Stimulated activated CD8-positive, alpha-beta memory T cell treated with anti-CD3 and anti-CD28 coated beads, Interleukin-7, amount 100 ng/mL, for 48 hours (primary cell): ENCODE measurements around the gene NEUROG3.

Experiments used
- DNase-seq, 2 donors: peaks; one replicate each; pipeline ENCODE4 v3.0.0-alpha.2; 2020; ENCODE audit warnings: low read depth in 1 of 2; ENCODE audit errors: extremely low read depth in 1 of 2

Gene NEUROG3, protein sequence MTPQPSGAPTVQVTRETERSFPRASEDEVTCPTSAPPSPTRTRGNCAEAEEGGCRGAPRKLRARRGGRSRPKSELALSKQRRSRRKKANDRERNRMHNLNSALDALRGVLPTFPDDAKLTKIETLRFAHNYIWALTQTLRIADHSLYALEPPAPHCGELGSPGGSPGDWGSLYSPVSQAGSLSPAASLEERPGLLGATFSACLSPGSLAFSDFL

DNA sequence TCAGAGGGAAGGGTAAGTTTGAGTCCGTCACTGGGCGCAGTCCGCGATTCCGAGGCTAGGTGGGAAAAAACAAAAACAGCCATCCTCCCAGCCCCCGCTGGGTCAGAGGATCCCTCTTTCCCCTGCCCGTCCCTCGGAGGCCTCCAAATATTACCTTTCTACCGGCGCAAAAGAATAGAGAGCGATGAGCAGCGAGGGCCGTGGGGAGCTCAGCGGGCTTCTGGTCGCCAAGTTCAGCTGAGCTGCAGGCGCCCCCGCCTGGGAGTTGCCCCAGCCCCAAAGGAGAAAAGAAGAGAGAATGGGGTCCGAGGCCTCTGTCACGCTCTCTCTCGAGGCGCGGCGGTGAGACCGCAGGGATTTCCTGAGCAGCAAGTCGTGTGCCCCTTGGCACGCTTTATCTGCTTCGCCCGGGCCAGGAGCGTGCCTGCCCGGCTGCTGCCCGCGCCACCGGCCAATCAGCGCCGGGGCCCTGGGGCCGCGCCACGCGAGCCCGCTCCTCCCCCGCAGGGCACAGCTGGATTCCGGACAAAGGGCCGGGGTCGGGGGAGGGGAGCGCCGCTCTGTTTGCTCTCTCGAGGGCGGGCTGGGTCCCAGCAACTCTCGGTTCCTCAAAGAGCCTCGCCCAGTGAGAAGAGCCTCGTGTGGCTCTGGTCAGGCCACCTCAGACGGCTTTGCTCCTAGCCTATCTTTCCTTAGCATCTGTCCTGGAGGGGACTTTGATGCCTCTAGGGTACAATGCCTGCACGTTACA is at the start of gene NEUROG3:
Gene NEUROG3, minus strand, starts transcription at position 367 of the 751 bp plus-strand sequence. CDS start 379 bp downstream, outside the sequence.
- DNase-seq: no peak

DNA sequence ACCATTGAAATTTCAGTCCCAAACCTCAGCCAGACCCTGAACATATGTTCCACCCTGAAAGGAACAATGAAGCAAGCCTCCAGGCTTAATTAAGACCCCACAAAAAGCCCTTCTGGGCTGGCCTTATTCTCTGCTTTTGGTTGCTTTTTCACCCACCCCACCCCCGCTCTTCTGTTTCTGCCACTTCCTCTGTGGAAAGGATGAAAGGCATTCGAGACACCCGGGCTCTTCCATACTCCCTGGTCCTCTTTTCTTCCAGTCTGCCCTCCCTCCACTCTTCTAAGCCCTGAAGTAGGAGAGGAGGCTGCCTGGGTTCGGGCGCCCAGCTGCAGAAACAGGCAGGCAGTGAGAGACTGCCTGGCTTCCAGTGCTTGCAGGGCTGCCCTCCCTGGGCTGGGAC is 47.4 kb upstream of the NEUROG3 start:
- no peak for DNase-seq

DNA sequence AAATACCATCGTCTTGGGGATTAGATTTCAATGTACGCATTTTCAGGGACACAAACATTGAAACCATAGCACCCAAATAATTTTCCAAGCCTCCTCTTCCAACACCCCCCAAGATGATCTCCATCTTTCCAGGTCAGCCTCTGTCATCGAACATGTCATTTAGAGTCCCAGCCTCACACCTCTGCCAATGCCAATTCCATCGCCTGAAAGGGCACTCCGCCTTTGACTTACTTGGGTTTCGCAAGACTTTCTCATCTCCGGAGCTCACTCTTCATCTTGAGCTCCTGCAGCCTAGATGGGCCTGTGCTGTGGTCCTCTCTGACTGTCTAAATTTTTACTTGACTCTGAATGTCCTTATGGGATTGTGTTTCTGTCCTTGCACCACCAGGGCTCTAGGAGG is 46.4 kb upstream of the NEUROG3 start:
- no peak for DNase-seq

DNA sequence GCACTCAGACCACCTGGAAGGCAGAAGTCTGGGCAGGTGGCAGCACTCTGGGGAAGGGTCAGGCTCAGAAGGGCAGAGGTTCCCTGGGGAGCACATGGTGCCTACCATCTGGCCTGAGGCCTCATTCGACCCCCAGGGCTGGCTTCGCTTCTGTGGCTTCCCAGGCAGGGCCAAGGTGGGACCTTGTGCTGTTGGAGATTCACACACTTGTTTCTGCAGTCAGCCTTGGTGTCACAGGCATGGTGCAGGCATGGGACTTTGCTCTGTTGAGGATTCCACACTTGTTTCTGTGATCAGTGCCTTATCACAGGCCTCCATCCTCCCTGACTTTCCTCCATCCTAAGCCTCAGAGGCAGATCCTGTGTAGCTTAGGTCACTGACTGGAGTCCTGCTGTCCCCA is 45.5 kb upstream of the NEUROG3 start:
- DNase-seq: no peak

DNA sequence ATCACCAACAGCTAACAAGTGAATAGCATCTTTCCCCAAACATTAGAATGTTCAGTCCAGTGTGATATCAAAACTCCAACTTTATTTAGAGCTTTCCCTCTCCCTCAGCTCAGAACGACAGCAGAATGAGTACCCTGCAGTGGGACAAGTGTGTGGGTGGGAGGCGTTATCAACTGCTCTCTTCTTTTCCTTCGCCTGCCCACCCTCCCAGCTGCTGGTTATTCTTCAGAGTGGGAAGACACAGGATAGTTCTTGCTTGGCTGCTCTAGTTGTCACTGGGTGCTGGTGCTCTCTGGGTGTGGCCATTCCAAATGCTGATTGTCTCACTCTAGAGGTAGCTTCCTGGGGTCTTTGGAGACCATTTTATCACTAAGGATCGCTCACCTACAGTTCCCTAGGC is 43.1 kb upstream of the NEUROG3 start:
- no peak for DNase-seq

DNA sequence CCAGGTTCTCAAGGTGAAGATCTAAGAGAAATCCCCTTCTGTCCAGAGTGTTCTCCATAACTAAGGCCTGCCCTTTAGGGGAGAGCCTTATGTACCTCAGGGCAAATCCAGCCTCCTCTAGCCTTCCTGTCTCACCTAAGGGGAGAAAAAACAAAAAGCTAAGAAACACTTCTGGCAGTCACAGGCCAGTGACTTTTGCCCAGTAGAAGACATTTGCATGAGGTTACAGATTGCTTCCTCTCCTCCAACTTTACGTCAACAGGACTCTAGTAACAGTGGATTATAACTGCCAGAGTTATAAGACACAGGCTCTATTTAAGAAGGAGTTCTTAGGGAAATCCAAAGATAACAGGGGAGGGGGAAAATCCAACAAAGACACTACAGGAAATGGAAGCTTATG is 40.9 kb upstream of the NEUROG3 start:
- no peak for DNase-seq

DNA sequence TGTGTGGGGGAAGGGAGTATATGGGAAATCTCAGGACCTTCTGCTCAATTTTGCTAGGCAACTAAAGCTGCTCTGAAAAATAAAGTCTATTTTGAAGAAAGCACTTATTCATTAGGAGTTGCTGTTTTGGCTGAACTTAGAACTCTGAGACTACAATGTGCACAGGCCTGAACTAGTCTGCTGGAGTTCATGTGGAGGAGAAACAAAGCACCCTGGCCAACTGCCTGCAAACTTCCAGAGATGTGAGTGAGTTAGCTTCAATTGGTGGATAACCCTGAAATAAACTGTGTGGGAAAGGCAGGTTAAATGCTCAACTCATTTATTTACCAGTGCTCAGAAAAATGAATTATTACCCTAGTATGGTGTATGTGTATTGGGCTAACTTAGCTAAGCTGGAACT is 39.5 kb upstream of the NEUROG3 start:
- no peak for DNase-seq

DNA sequence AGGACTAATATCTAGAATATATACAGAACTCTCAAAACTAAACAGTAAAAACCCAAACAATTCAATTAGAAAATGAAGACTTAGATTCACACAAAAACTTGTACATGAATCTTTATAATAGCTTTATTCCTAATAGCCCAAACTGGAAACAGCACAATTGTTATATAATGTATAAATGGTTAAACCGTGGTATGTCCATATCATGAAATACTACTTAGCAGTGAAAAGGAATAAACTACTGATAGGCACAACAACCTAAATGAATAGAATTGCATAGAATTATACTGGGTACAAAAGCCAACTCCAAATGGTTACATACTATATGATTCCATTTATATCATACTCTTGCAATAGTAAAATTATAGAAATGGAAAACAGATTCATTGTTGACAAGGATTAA is 35.9 kb upstream of the NEUROG3 start:
- no peak for DNase-seq

DNA sequence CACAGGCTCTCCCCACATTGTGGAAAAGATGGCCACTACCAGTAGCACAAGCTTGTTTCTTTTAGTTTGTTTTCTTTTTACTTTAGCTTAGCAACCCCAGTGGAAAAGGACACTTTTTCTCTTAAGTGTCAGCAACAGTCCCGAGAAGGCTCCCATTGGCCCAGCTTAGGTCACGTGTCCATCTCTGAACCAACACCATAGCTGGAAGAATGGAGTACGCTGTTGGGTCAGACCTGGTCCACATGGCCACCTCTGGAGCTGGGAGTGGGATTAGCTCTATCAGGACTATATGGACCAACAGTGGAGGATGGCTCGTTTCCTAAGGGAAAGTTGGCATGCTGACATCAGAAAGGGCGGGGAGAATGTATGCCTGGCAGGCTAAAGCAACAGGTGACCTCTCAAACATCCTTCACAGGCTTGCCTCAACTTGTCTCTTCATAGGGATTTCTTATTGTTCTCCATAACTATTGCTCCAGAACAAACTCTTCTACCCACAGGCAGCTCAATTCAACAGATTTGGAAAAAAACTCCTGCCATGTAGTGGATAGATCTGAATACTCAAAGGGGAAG is 27.6 kb upstream of the NEUROG3 start:
- no peak for DNase-seq

DNA sequence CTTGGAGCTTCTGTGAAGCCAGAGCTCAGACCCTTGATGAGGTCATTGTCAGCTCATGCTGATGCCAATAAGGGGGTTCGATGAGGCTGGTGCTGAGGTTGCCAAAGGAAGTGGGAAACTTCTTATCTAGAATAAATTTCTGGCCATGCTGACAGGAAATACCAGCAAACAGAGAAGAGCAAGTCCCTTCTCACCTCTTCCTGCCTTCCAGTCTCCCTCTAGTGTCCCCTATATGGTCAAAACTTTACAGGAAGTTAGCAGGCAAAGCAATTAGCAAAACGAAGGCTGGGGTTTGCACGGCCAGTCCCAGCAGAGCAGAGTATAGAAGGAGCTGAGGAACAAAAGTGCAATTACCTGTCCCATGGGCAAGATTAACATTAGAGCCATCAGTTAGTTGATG is 15.1 kb upstream of the NEUROG3 start:
- DNase-seq: no peak

DNA sequence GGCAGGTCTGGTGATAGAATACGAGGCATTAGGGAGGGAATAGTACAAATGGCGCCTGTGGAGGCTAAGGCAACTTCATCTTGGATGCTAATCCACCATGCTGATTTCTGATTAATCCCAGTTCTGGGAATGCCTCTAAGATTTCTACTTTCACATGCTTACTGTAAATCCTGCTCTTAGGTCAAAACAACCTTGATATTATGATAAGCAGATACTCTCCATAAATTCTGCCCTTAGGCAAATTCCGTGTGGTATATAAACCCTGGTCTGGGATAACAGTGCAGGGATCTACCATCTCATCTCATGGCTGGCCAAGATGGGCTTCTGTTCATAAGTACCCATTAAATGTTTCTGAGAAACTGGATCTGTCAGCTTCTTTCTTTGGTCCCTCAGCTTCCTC is 11.4 kb upstream of the NEUROG3 start:
- no peak for DNase-seq

DNA sequence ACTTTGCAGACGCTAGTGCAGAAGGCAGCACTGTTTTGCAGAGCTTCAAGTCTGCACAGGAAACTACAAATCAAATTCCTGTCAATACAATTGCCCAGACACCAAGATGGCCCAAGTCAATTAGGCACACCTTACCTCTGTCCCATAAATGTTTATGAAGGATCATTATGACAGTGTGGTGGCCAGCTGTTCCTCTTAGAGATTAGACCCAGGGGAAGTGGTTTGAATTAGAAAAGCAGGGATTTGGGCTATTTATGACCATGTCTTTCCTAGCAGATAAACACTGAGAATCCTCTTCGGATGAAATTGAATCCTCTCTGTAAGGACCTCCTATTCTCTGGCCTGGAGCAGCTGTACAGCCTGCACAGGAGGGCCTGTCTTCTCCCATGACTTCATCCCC is 9.9 kb upstream of the NEUROG3 start:
- no peak for DNase-seq

DNA sequence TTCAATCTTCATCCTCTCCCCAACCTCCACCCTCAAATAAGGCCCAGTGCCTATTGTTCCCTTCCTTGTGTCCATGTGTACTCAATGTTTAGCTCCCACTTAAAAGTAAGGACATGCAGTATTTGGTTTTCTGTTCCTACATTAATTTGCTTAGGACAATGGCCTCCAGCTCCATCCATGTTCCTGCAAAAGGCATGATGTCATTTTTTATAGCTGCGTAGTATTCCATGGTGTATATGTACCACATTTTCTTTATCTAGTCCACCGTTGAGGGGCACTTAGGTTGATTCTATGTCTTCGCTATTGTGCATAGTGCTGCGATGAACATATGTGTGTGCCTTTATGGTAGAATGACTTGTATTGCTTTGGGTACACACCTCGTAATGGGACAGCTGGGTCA is 7.2 kb upstream of the NEUROG3 start:
- DNase-seq: no peak

DNA sequence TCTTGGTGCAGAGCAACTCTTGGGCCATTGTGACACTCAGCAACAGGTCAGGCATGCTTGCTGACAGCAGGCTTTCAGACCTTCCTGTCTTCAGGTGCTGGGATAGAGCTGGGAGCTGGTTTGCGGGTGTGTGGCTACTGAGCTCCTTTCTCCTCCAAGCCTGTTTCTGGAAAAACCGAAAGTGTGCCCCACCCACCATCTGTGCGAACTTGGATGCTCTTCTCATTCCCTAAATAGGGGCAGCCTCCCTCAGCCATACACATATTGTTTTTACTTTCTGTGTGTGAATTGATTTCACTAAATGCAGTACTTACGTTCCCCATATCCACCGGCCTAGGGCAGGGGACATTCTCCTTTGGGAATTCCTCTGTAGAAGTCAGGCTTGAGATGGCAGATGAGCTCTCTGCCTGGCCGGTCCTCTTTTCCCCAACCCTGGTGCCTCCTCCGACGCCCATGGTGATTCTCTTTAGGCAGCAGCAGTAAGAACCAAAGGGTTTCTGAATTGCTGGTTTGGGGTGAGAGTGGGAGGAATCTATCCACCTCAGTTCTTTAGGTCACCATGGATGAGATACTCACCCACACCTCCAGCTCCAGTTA is 6.3 kb upstream of the NEUROG3 start:
- no peak for DNase-seq

DNA sequence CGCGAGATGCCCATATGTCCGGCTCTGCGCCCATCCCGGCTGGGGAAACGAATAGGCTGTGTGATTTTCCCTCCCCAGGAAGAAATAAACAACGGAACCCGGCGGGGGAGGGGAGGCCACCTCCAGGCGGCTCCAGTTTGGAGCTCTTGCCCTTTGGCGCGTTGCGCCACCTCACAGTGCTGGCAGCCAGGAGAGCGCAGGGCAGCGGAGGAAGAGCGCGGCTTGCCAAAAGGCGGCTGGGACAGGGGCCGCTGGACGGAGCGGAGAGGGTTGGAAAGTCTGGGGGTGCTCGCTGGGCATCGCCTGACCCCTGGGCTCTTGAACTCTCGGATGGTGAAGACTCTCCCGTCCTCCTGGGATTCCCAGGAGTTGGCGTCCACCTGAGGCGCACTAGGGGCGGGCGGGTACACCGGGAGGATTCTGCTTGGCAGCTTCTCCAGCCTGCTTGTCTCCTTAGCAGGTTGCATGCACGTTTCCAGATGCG is 5.3 kb upstream of the NEUROG3 start:
- no peak for DNase-seq

DNA sequence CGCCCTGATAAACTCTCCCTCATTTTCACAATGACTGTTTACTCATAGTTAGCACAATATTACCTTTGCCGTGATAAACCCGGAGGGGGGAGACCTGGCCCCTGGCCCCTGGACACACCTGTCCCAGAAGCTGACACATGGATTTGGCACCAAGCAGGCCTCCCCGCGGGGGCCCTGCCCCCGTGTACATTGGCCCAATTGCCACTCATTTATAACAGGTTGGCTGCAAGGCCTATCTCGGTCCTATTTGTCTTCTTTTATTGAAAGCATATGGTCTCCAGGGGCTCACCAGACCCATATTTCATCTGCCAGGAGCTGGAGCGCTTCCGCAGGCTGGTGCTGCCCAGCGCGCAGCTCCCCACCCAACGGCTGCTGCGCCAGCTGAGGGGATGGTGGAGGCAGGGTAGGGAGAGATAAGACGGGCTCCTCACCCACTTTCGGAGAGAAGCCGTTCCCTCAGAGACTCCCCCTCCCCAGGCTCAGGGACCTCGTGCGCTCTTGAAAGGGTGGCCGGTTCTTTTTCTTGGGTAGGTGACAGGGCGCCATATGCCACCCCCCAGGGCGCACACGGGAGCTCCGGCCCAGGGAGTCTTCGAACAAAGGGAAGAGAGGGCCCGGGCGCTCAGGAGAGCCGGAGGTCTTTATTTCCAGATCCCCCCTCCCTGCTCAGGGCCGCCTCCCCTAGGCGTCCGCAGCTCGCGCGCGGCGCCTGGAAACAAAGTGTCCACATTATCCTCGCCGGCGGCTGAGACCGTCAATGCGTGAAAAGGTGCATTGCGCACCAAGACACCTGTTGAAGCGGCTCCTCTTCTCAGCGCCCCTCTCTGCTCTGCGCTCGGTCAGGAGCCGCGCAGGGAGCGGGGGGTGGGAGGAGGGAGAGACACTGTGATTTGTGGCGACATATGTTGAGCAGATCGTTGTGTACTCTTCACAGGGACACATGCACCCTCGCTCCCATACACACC is 4.3 kb upstream of the NEUROG3 start:
- DNase-seq: no peak

DNA sequence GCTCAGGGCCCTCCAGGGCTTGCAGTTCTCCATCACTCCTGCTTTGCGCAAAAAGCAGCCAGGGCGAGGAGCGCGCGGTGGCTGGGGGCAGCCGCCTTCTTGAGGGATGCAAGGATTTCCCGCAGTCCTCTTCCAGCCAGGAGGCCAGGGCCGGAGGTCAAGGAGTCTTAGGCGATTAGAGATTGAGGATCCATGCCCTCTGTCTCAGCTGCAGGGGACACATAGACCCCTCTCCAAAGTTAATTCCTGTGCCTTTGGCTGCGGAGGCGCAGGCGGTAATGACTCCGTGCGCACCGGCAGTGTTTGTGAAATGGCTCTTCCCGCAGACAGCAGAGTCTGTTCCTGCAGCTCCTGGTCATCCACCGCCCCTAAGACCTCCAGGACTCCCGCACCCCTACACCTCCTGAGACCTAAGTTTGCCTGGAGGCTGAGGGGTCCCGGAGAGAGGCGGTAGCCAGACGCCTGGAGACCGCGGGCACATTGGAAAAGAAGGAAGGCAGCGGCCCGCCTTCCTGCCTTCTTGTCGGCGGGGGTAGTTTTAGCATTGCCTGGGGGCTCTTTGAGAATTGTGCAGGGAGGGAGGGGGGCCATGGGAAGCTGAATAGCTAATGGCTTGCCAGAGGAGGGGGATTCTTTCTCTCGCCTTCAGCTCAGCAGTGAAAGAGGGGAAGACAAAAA is 3.3 kb upstream of the NEUROG3 start:
- no peak for DNase-seq

DNA sequence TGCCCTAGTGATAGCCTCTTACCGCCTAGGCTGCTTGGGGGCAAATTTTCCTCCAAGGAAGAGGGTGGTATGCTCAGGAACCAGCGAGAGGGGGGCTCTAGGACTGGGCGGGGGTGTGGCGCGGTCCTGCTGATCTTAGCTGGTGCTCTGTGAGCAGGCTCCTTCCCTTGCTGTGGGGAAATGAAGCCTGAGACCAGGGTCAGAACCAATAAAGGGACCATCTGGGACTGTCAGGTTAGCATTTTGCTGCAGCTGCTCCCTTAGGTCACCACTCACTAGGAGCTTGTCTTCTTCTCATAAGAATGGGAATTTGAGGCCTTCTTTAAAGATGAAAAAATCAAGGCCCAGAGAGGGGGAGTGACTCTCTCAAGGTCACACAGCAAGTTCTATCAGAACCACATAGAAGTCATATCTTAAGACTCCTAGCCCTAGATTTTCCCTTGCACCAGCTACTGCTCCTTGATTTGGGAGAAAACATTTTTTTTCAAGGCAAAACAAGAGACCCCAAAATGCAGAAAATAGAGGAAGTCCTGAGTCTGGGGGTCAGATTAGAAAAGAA is 2.0 kb upstream of the NEUROG3 start:
- DNase-seq: no peak

DNA sequence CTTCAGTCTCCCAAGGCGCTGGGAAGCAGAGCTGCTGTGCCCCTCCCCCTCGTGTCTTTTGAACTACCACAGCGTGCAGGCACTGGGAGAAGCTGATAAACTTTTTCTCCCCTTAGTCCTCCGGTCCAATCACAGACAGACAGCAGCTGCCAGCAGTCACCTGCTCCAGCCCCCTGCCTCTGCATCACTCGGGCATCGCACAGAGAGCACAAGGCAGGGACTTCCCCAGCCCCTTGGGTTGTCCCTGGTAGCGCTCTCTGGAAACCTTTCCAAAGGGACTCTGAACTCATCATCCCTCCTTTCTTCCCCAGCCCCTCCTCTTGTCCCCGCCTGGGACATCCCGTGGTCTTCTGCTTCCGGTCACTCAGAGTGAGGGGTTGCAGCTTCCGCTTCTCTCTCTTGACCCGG is 1.4 kb upstream of the NEUROG3 start:
- no peak for DNase-seq
